D721Med (cell line): ENCODE results near the gene UBE2F.
"Not testable (repeated sequence)": the region's sequence is repeated elsewhere in the genome, so short reads cannot be mapped to it uniquely, and the experiment has no call there.

ENCODE experiments used
- DNase-seq: peaks from one replicate; pipeline ENCODE4 v3.0.0; 2011; ENCODE audit warnings: low spot score; ENCODE audit not compliant: insufficient read length
- FAIRE-seq: peaks from 2 replicates; lab custom pipeline; 2011; peaks lifted over from hg19 to GRCh38; lab: Jason Lieb, UNC
- CTCF ChIP-seq: IDR thresholded peaks from 2 replicates; pipeline ENCODE4 v1.5.1; 2012; ENCODE audit warnings: mild to moderate bottlenecking, control low read depth; ENCODE audit not compliant: insufficient read depth; ENCODE audit errors: missing control alignments

UBE2F gene

GRCh38 chr2:237980087-237980486 lies 13.3 kb downstream of the UBE2F start:
- no peak for TF ChIP-seq CTCF
- FAIRE-seq (no peak), DNase-seq (no peak)

GRCh38 chr2:237980751-237981150 lies 13.9 kb downstream of the UBE2F start:
- FAIRE-seq (no peak), DNase-seq (no peak)
- TF ChIP-seq CTCF = no peak

GRCh38 chr2:237981621-237982020 lies 14.8 kb downstream of the UBE2F start:
- FAIRE-seq = not testable (repeated sequence)

GRCh38 chr2:237982039-237982725 lies 15.4 kb downstream of the UBE2F start:
- no peak for TF ChIP-seq CTCF
- DNase-seq (no peak), FAIRE-seq (no peak)

More at GRCh38 chr2:237981621-237982020, 14.8 kb downstream of the UBE2F start:
- DNase-seq = not testable (repeated sequence)

- DNase-seq (no peak), FAIRE-seq (no peak)
- no peak for TF ChIP-seq CTCF
Observed at GRCh38 chr2:237983922-237984321, 17.1 kb downstream of the UBE2F start.

GRCh38 chr2:237987268-237987667 lies 20.5 kb downstream of the UBE2F start:
- DNase-seq (no peak), FAIRE-seq (no peak)
- no peak for TF ChIP-seq CTCF

- FAIRE-seq = no peak
- no peak for TF ChIP-seq CTCF
- no peak for DNase-seq
Observed at GRCh38 chr2:237993701-237994100, 26.9 kb downstream of the UBE2F start.
